Femur (tissue), 1 donor: Measurements from ENCODE around the gene PIKFYVE.
"Not testable (repeated sequence)": the region's sequence is repeated elsewhere in the genome, so short reads cannot be mapped to it uniquely, and the experiment has no call there.

ENCODE experiments used
- DNase-seq: peaks from one replicate; pipeline ENCODE4 v3.0.0-alpha.2; 2017

The PIKFYVE gene

GRCh38 chr2:208254871-208255556, 11.0 kb upstream of the PIKFYVE start, which contains the start of gene IDH1:
Gene IDH1 (minus strand): TSS chr2:208255071. CDS start chr2:208251551, 3,520 bp downstream.
- DNase-seq = peak; percentile 98

- DNase-seq = no peak
These were observed 10.4 kb upstream of the PIKFYVE start for GRCh38 chr2:208255557-208256106.

- no peak for DNase-seq
These were observed 9.8 kb upstream of the PIKFYVE start for GRCh38 chr2:208256192-208256782.

GRCh38 chr2:208256849-208257813, 8.9 kb upstream of the PIKFYVE start:
- DNase-seq = not testable (repeated sequence)

GRCh38 chr2:208265371-208265800, 669 bp upstream of the PIKFYVE start:
- DNase-seq = peak; percentile 43

GRCh38 chr2:208266553-208266893, 468 bp downstream of the PIKFYVE start:
- no peak for DNase-seq

GRCh38 chr2:208266936-208267335, 881 bp downstream of the PIKFYVE start:
- DNase-seq = no peak

GRCh38 chr2:208267526-208267925, 1.5 kb downstream of the PIKFYVE start:
- DNase-seq = not testable (repeated sequence)

GRCh38 chr2:208268156-208268952, 2.3 kb downstream of the PIKFYVE start:
- no peak for DNase-seq

GRCh38 chr2:208269091-208269490, 3.0 kb downstream of the PIKFYVE start:
- no peak for DNase-seq

- DNase-seq = no peak
These were observed 8.7 kb downstream of the PIKFYVE start for GRCh38 chr2:208274748-208275147.

GRCh38 chr2:208278549-208278948, 12.5 kb downstream of the PIKFYVE start:
- DNase-seq = no peak

GRCh38 chr2:208279236-208279635, 13.2 kb downstream of the PIKFYVE start:
- DNase-seq = no peak

- no peak for DNase-seq
These were observed 14.2 kb downstream of the PIKFYVE start for GRCh38 chr2:208280234-208280633.

- DNase-seq = no peak
These were observed 14.9 kb downstream of the PIKFYVE start for GRCh38 chr2:208280933-208281332.

- DNase-seq = no peak
These were observed 19.8 kb downstream of the PIKFYVE start for GRCh38 chr2:208285853-208286252.

GRCh38 chr2:208294482-208295024, 28.5 kb downstream of the PIKFYVE start:
- DNase-seq = no peak

GRCh38 chr2:208295834-208296233, 29.8 kb downstream of the PIKFYVE start:
- no peak for DNase-seq

- no peak for DNase-seq
These were observed 30.6 kb downstream of the PIKFYVE start for GRCh38 chr2:208296610-208297009.

- no peak for DNase-seq
These were observed 31.9 kb downstream of the PIKFYVE start for GRCh38 chr2:208297961-208298360.

GRCh38 chr2:208300847-208301618, 35.0 kb downstream of the PIKFYVE start:
- no peak for DNase-seq
